SK-N-MC (cell line): ENCODE data around the gene RNLS.

Experiments
- DNase-seq: peaks from one replicate; pipeline ENCODE4 v3.0.0-alpha.2; 2011; ENCODE audit warnings: low read depth, low spot score
- H3K27ac ChIP-seq: fragments of 200-600 bp; sonication (generic); 2 replicates; pipeline ENCODE4 v1.5.1; 2016; ENCODE audit warnings: mixed run types
- H3K36me3 ChIP-seq: fragments of 200-600 bp; sonication (generic); 2 replicates; pipeline ENCODE4 v1.6.1; 2017; ENCODE audit warnings: antibody characterized with exemption, low read length, mixed read lengths; ENCODE audit not compliant: insufficient read depth
- H3K4me3 ChIP-seq: fragments of 200-600 bp; sonication (generic); 2 replicates; pipeline ENCODE4 v1.5.1; 2016
- H3K9ac ChIP-seq: fragments of 200-600 bp; sonication (generic); 2 replicates; pipeline ENCODE4 v1.8.0; 2017; ENCODE audit warnings: mixed run types, mixed read lengths; ENCODE audit not compliant: insufficient read length
- H3K9me3 ChIP-seq: fragments of 200-600 bp; sonication (generic); 2 replicates; pipeline ENCODE4 v1.6.1; 2017; ENCODE audit warnings: low read depth, mild to moderate bottlenecking, antibody characterized with exemption, low read length, moderate library complexity, mixed read lengths
- EZH2 ChIP-seq: fragments of 200-600 bp; sonication (generic); IDR thresholded peaks from one replicate; pipeline ENCODE4 v1.6.1; 2017; ENCODE audit warnings: antibody characterized with exemption
- FOXP2 ChIP-seq: optimal IDR thresholded peaks from 2 replicates; pipeline ENCODE3; 2011; ENCODE audit warnings: mild to moderate bottlenecking, moderate library complexity; ENCODE audit not compliant: insufficient read depth; ENCODE audit errors: extremely low read length, control extremely low read depth
- POLR2AphosphoS5 ChIP-seq: IDR thresholded peaks from 2 replicates; pipeline ENCODE4 v1.6.1; 2012; ENCODE audit warnings: mild to moderate bottlenecking, low read depth, low read length, borderline replicate concordance

The RNLS gene

GRCh38 chr10:88270871-88271713 is 312.0 kb downstream of the RNLS start:
- H3K27ac ChIP-seq, result no peak overlapping the region
- no peak for DNase-seq
- no peak overlapping the region for H3K4me3 ChIP-seq
- no peaks in the 10 kb centered on the region for H3K36me3 ChIP-seq
- H3K9me3 ChIP-seq, result no peaks in the 10 kb centered on the region
- TF ChIP-seq POLR2AphosphoS5 (no peak), FOXP2 (no peak), EZH2 (no peak)
- no peak overlapping the region for H3K9ac ChIP-seq

GRCh38 chr10:88270061-88270808 is 312.9 kb downstream of the RNLS start:
- Histone ChIP-seq H3K4me3 (no peak overlapping the region), H3K9ac (no peak overlapping the region), H3K36me3 (no peaks in the 10 kb centered on the region), H3K27ac (no peak overlapping the region), H3K9me3 (no peaks in the 10 kb centered on the region)
- no peak for TF ChIP-seq POLR2AphosphoS5
- no peak for TF ChIP-seq EZH2
- TF ChIP-seq FOXP2, result no peak
- no peak for DNase-seq

GRCh38 chr10:88262591-88263234 is 320.4 kb downstream of the RNLS start:
- DNase-seq, result no peak
- no peak overlapping the region for H3K27ac ChIP-seq
- TF ChIP-seq FOXP2 (no peak), EZH2 (no peak), POLR2AphosphoS5 (no peak)
- H3K36me3 ChIP-seq, result no peaks in the 10 kb centered on the region
- H3K9me3 ChIP-seq, result no peaks in the 10 kb centered on the region
- H3K4me3 ChIP-seq, result no peak overlapping the region
- H3K9ac ChIP-seq, result no peak overlapping the region

DNA sequence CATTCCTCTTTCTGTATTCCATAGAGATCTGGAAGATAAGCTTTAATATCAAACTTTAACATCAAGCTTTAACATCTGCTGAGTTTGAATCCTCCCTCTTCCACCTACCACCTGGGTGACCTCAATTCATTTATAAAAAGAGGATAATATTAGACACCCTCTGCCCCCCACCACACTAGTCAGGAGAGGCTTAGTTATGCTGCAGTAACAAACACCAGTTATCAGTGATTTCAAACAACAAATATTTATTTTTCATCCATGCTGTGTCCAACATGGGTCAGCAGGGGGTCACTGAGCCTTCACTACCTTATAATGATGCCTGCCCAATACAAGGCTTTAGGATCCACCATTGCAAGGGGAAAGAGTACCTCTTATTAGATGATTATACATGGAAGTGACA is 322.0 kb downstream of the RNLS start:
- DNase-seq, result no peak
- Histone ChIP-seq H3K9me3 (no peaks in the 10 kb centered on the region), H3K36me3 (no peaks in the 10 kb centered on the region), H3K9ac (no peak overlapping the region), H3K27ac (no peak overlapping the region), H3K4me3 (no peak overlapping the region)
- TF ChIP-seq EZH2 (no peak), FOXP2 (no peak), POLR2AphosphoS5 (no peak)

- Histone ChIP-seq H3K27ac (no peak overlapping the region), H3K4me3 (no peak overlapping the region), H3K36me3 (no peaks in the 10 kb centered on the region), H3K9ac (no peak overlapping the region), H3K9me3 (no peaks in the 10 kb centered on the region)
- TF ChIP-seq FOXP2, result no peak
- no peak for DNase-seq
These were observed 322.6 kb downstream of the RNLS start for GRCh38 chr10:88260329-88261051.

GRCh38 chr10:88259381-88259780 is 323.7 kb downstream of the RNLS start:
- no peak for TF ChIP-seq FOXP2
- no peak for TF ChIP-seq POLR2AphosphoS5
- no peak for TF ChIP-seq EZH2
- Histone ChIP-seq H3K27ac (no peak overlapping the region), H3K9me3 (no peaks in the 10 kb centered on the region), H3K9ac (no peak overlapping the region), H3K36me3 (no peaks in the 10 kb centered on the region), H3K4me3 (no peak overlapping the region)
- no peak for DNase-seq

GRCh38 chr10:88256886-88257285 is 326.2 kb downstream of the RNLS start:
- Histone ChIP-seq H3K27ac (no peak overlapping the region), H3K36me3 (no peaks in the 10 kb centered on the region), H3K9ac (no peak overlapping the region), H3K9me3 (no peaks in the 10 kb centered on the region), H3K4me3 (no peak overlapping the region)
- TF ChIP-seq POLR2AphosphoS5 (no peak), EZH2 (no peak), FOXP2 (no peak)
- DNase-seq, result no peak
